ENCODE measurements around the gene UBA5.

UBA5 gene

GRCh38 chr3:132652640-132653270 is 7.4 kb upstream of the UBA5 start:
- FAIRE-seq = no peak
- DNase-seq (ENCODE audit: insufficient read length, low spot score) = no peak

- DNase-seq (ENCODE audit: insufficient read length, low spot score) = no peak
- no peak for FAIRE-seq
Observed at GRCh38 chr3:132654190-132654589, 5.9 kb upstream of the UBA5 start.

GRCh38 chr3:132654721-132655120 is 5.4 kb upstream of the UBA5 start:
- no peak for DNase-seq (ENCODE audit: insufficient read length, low spot score)
- no peak for FAIRE-seq

GRCh38 chr3:132655471-132655870 is 4.7 kb upstream of the UBA5 start:
- DNase-seq (ENCODE audit: insufficient read length, low spot score) = no peak
- FAIRE-seq = no peak

- DNase-seq (ENCODE audit: insufficient read length, low spot score) (no peak), FAIRE-seq (no peak)
Observed at GRCh38 chr3:132657869-132658747, 2.0 kb upstream of the UBA5 start.

- DNase-seq (ENCODE audit: insufficient read length, low spot score) = no peak
- FAIRE-seq = peak; percentile 44
Observed at GRCh38 chr3:132659000-132659364, 1.1 kb upstream of the UBA5 start.

- DNase-seq (ENCODE audit: insufficient read length, low spot score) = peak; percentile 13
- FAIRE-seq = peak; percentile 82
Observed at GRCh38 chr3:132659365-132660051, 621 bp upstream of the UBA5 start, which contains the start of gene ACAD11. Gene ACAD11, minus strand, starts transcription at chr3:132659809. Its CDS starts 58 bp downstream, at chr3:132659751.

GRCh38 chr3:132660811-132661070 is 612 bp downstream of the UBA5 start:
- DNase-seq (ENCODE audit: insufficient read length, low spot score) (no peak), FAIRE-seq (peak; percentile 31)

GRCh38 chr3:132661101-132661500 is 972 bp downstream of the UBA5 start:
- DNase-seq (ENCODE audit: insufficient read length, low spot score) = no peak
- FAIRE-seq = peak; percentile 80

- FAIRE-seq = peak; percentile 44
- no peak for DNase-seq (ENCODE audit: insufficient read length, low spot score)
Observed at GRCh38 chr3:132662212-132662611, 2.1 kb downstream of the UBA5 start.

GRCh38 chr3:132665230-132665745 is 5.2 kb downstream of the UBA5 start:
- FAIRE-seq = no peak
- DNase-seq (ENCODE audit: insufficient read length, low spot score) = no peak

GRCh38 chr3:132669256-132669777 is 9.2 kb downstream of the UBA5 start:
- FAIRE-seq (no peak), DNase-seq (ENCODE audit: insufficient read length, low spot score) (no peak)

- FAIRE-seq (no peak), DNase-seq (ENCODE audit: insufficient read length, low spot score) (no peak)
Observed at GRCh38 chr3:132675408-132675807, 15.3 kb downstream of the UBA5 start.

- no peak for DNase-seq (ENCODE audit: insufficient read length, low spot score)
- FAIRE-seq = no peak
Observed at GRCh38 chr3:132679911-132680310, 19.8 kb downstream of the UBA5 start.

GRCh38 chr3:132681421-132681820 is 21.3 kb downstream of the UBA5 start:
- DNase-seq (ENCODE audit: insufficient read length, low spot score) = no peak
- FAIRE-seq = peak; percentile 53

- DNase-seq (ENCODE audit: insufficient read length, low spot score) (no peak), FAIRE-seq (no peak)
Observed at GRCh38 chr3:132682201-132682600, 22.1 kb downstream of the UBA5 start.

- FAIRE-seq (no peak), DNase-seq (ENCODE audit: insufficient read length, low spot score) (no peak)
Observed at GRCh38 chr3:132690040-132690439, 29.9 kb downstream of the UBA5 start.

- no peak for DNase-seq (ENCODE audit: insufficient read length, low spot score)
- FAIRE-seq = no peak
Observed at GRCh38 chr3:132694991-132695390, 34.9 kb downstream of the UBA5 start.

- FAIRE-seq = no peak
Observed at GRCh38 chr3:132695422-132695821, 35.3 kb downstream of the UBA5 start.

GRCh38 chr3:132703733-132704132 is 43.6 kb downstream of the UBA5 start:
- FAIRE-seq = no peak
- DNase-seq (ENCODE audit: insufficient read length, low spot score) = no peak

More at GRCh38 chr3:132695422-132695821, 35.3 kb downstream of the UBA5 start:
- no peak for DNase-seq (ENCODE audit: insufficient read length, low spot score)

- DNase-seq (ENCODE audit: insufficient read length, low spot score) = no peak
- FAIRE-seq = no peak
Observed at GRCh38 chr3:132709761-132710160, 49.6 kb downstream of the UBA5 start.

Measured in GM19239 (cell line).